HepG2 (cell line): ENCODE results near the gene ADGRL3.

Source experiments
- ATF3 ChIP-seq: sonication (generic); formaldehyde crosslinking; IDR thresholded peaks from 2 replicates; pipeline ENCODE4 v1.4.0; 2020; ENCODE audit warnings: missing genetic modification reagents
- CTCF ChIP-seq: sonication (generic); formaldehyde crosslinking; IDR thresholded peaks from 2 replicates; pipeline ENCODE4 v1.5.0; 2020; ENCODE audit warnings: mild to moderate bottlenecking, missing genetic modification reagents, moderate library complexity
- ELF4 ChIP-seq: sonication (generic); formaldehyde crosslinking; IDR thresholded peaks from 2 replicates; pipeline ENCODE4 v1.5.0; 2020; ENCODE audit warnings: missing genetic modification reagents, mild to moderate bottlenecking, moderate library complexity, borderline replicate concordance
- FOXP1 ChIP-seq, 2 experiments: fragments of 450-650 bp in 1 of 2; IDR thresholded peaks; 2 replicates each; pipeline ENCODE4 v1.6.1; 2017 to 2018; ENCODE audit warnings: antibody characterized with exemption in 1 of 2
- JUND ChIP-seq: sonication (generic); formaldehyde crosslinking; IDR thresholded peaks from 2 replicates; pipeline ENCODE4 v1.8.0; 2022; ENCODE audit warnings: mild to moderate bottlenecking, missing genetic modification reagents
- MXD3 ChIP-seq: IDR thresholded peaks from 2 replicates; pipeline ENCODE4 v1.6.1; 2016; ENCODE audit warnings: mild to moderate bottlenecking, missing biosample characterization, missing genetic modification reagents
- ZNF761 ChIP-seq: sonication (generic); formaldehyde crosslinking; conservative IDR thresholded peaks from 2 replicates; pipeline ENCODE4 v1.4.0; 2020; ENCODE audit warnings: mild to moderate bottlenecking, missing genetic modification reagents

GRCh38 chr4:61443813-61444510, 243.8 kb downstream of the ADGRL3 start:
- no peak for TF ChIP-seq ATF3 (CRISPR knock-in tag)
- TF ChIP-seq MXD3 (CRISPR knock-in tag), result no peak
- TF ChIP-seq ELF4, result no peak
- TF ChIP-seq FOXP1 (IDR thresholded peaks at IDR 0.05), result no peak
- no peak for TF ChIP-seq FOXP1 (CRISPR knock-in tag; IDR thresholded peaks at IDR 0.05)
- TF ChIP-seq ZNF761 (CRISPR knock-in tag), result no peak
- TF ChIP-seq JUND (CRISPR knock-in tag), result no peak
- no peak for TF ChIP-seq CTCF (CRISPR knock-in tag)
